ENCODE data around the gene ZMIZ1.

Gene ZMIZ1

GRCh38 chr10:79344502-79345195 lies 275.9 kb downstream of the ZMIZ1 start:
- peak overlapping the region; percentile 99 for H3K27ac ChIP-seq
- no peak for TF ChIP-seq ZFX (IDR thresholded peaks at IDR 0.05)
- no peak for TF ChIP-seq CTCF (conservative IDR thresholded peaks at IDR 0.05)

- TF ChIP-seq ZFX (IDR thresholded peaks at IDR 0.05) (no peak), CTCF (conservative IDR thresholded peaks at IDR 0.05) (no peak)
- peak overlapping the region; percentile 99 for H3K27ac ChIP-seq
Measured at GRCh38 chr10:79345241-79346011, 276.7 kb downstream of the ZMIZ1 start.

- no peak for TF ChIP-seq CTCF (conservative IDR thresholded peaks at IDR 0.05)
- no peak for TF ChIP-seq ZFX (IDR thresholded peaks at IDR 0.05)
- peak overlapping the region; percentile 99 for H3K27ac ChIP-seq
Measured at GRCh38 chr10:79346012-79346340, 277.2 kb downstream of the ZMIZ1 start.

GRCh38 chr10:79346388-79347225 lies 277.8 kb downstream of the ZMIZ1 start:
- TF ChIP-seq ZFX (IDR thresholded peaks at IDR 0.05) (no peak), CTCF (conservative IDR thresholded peaks at IDR 0.05) (no peak)
- H3K27ac ChIP-seq = peak overlapping the region; percentile 99

GRCh38 chr10:79347226-79347893 lies 278.6 kb downstream of the ZMIZ1 start, which contains the start of gene PPIF:
Gene PPIF, plus strand, starts transcription at chr10:79347469. Its CDS starts 80 bp downstream, at chr10:79347549.
- H3K27ac ChIP-seq = peak within 1 kb of the TSS; percentile 99
- TF ChIP-seq ZFX (IDR thresholded peaks at IDR 0.05) (peak; percentile 78; the same call in 1 of the 2 replicates), CTCF (conservative IDR thresholded peaks at IDR 0.05) (peak; percentile 98)

- peak; percentile 66 for TF ChIP-seq ZFX (IDR thresholded peaks at IDR 0.05)
- TF ChIP-seq CTCF (conservative IDR thresholded peaks at IDR 0.05) = no peak
Measured at GRCh38 chr10:79347894-79348639, 279.3 kb downstream of the ZMIZ1 start.

More at GRCh38 chr10:79347894-79348639, 279.3 kb downstream of the ZMIZ1 start:
- peak overlapping the region; percentile 99 for H3K27ac ChIP-seq
